ENCODE results near the gene CPD.

Gene CPD

DNA sequence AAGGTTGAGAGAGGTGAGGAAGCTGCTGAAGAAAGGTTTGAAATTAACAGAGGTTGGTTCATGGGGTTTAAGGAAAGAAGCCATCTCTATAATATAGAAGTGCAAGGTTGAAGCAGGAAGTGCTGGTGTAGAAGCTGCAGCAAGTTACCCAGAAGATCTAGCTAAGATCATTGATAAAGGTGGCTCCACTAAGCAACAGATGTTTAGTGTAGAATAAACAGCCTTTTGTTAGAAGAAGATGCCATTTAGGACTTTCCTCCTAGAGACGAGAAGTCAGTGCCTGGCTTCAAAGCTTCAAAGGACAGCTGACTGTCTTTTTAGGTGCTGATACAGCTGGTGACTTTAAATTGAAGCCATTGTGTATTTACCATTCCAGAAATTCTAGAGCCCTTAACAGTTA, 127.8 kb downstream of the CPD start:
- DNase-seq (ENCODE audit: low spot score), result no peak

GRCh38 chr17:30513346-30513745, 134.6 kb downstream of the CPD start:
- DNase-seq (ENCODE audit: low spot score), result peak; percentile 75

GRCh38 chr17:30514895-30515596, 136.3 kb downstream of the CPD start:
- DNase-seq (ENCODE audit: low spot score), result no peak

DNA sequence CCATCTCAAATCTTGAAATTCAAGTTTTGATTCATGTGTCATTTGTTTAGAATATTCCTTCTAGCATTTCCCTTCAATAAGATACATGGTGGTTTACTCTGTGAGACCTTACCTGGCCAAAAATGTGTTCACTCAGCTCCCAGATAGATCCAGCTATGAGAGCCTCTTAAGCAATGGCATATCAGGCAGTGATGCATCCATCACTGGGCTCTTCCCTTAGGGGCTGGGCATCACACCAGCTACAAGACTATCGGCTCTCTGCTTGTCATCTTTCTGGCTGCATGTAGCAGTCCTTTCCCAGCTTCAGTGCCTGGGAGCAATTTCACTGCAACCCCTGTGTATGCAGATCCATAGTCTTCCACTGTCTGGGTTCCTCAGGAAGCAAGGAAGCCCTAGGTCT, 139.1 kb downstream of the CPD start:
- DNase-seq (ENCODE audit: low spot score), result no peak

DNA sequence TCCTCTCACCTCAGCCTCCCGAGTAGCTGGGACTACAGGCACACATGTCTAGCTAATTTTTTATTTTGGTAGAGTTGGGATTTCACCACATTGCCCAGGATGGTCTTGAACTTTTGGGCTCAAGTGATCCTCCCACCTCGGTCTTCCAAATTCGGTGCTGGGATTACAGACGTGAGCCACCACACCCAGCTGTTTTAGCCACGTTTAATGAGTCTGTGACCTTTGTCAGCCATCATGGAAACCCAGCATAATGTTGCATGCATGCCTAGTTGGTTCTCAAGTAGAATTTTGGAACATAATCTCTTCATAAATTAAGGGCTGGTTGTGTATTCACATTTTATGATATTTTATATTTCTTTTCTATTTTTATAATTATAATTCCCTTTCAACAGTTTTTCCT, 140.4 kb downstream of the CPD start:
- DNase-seq (ENCODE audit: low spot score), result no peak

Measured in hepatic stellate cell (primary cell).